Mammary epithelial cell (primary cell): Measurements from ENCODE around the gene IER3IP1.
"Not testable (repeated sequence)": the region's sequence is repeated elsewhere in the genome, so short reads cannot be mapped to it uniquely, and the experiment has no call there.

Source experiments
- CTCF ChIP-seq, 2 donors: IDR thresholded peaks in 1 of 2; conservative IDR thresholded peaks in 1 of 2; 2 replicates each; pipeline ENCODE4 v1.5.1; 2011 to 2012; ENCODE audit warnings: inconsistent platforms in 2 of 2, low read length in 2 of 2, mild to moderate bottlenecking in 2 of 2, control low read depth in 1 of 2, low read depth in 1 of 2; ENCODE audit not compliant: insufficient read depth in 1 of 2; ENCODE audit errors: extremely low read depth in 1 of 2
- EZH2 ChIP-seq: IDR thresholded peaks from 2 replicates; pipeline ENCODE4 v1.6.1; 2012; ENCODE audit warnings: low read length, inconsistent platforms, borderline replicate concordance

DNA sequence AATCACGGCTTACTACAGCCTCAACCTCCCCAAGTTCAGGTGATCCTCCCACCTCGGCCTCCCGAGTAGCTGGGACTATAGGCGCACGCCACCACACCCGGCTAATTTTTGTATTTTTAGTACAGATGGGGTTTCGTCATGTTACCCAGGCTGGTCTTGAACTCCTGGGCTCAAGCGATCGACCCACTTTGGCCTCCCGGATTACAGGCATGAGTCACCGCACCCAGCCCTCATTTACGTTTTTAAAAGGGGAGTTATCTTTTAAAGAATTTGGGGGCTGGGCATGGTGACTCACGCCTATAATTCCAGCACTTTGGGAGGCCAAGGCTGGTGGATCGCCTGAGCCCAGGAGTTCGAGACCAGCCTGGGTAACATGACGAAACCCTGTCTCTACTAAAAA lies 17.8 kb downstream of the IER3IP1 start:
- not testable (repeated sequence) for TF ChIP-seq CTCF (conservative IDR thresholded peaks at IDR 0.05 in 1 of 2, IDR thresholded peaks at IDR 0.05 in 1 of 2; ENCODE audit: extremely low read depth in 1 of 2, insufficient read depth in 1 of 2, low read depth in 1 of 2, low read length in 2 of 2); EZH2
